GM06990 (cell line): Measurements from ENCODE around the gene PTPRD.

Source experiments
- DNase-seq: peaks from one replicate; pipeline ENCODE4 v3.0.0-alpha.2; 2011; ENCODE audit not compliant: insufficient read length; ENCODE audit errors: extremely low read depth
- H3K27me3 ChIP-seq: replicated peaks from 2 replicates; pipeline ENCODE4 v1.6.0; 2011; ENCODE audit warnings: low read length; ENCODE audit not compliant: control insufficient read depth, insufficient read depth
- H3K36me3 ChIP-seq: 2 replicates; pipeline ENCODE4 v1.5.1; 2011; ENCODE audit warnings: low read length; ENCODE audit not compliant: control insufficient read depth, insufficient read depth
- H3K4me3 ChIP-seq: replicated peaks from 2 replicates; pipeline ENCODE4 v1.5.1; 2011; ENCODE audit warnings: low read depth, mild to moderate bottlenecking, control low read depth, low read length
- CTCF ChIP-seq: IDR thresholded peaks from 2 replicates; pipeline ENCODE4 v1.5.1; 2011; ENCODE audit warnings: low read length, control low read depth, mild to moderate bottlenecking, inconsistent platforms; ENCODE audit not compliant: insufficient read depth, poor library complexity, severe bottlenecking

The PTPRD gene

GRCh38 chr9:9790216-9790872 is 822.5 kb downstream of the PTPRD start:
- no peaks in the 10 kb centered on the region for H3K36me3 ChIP-seq
- no peak overlapping the region for H3K4me3 ChIP-seq
- H3K27me3 ChIP-seq, result no peaks in the 10 kb centered on the region
- DNase-seq, result peak; percentile 1
- TF ChIP-seq CTCF, result peak; percentile 74

DNA sequence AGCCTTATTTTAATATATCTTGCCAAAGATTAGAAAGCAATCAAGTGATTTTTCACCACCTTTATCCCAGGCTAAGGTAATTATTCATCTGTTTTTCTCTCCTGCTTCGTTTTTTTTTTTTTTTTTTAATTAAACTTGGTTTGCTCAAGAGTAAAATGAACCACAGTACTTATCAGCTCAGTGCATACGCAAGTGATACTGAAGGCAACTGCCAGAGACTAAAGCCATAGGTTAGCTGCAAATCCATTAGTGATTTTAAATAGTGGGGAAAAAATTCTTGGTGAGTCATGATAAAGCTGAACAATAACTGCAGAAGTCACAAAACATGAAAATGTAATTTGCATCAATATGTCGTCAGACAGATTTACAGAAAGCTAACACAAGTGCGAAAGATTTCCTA is 829.1 kb downstream of the PTPRD start:
- H3K4me3 ChIP-seq, result no peak overlapping the region
- DNase-seq, result no peak
- TF ChIP-seq CTCF, result no peak
- no peaks in the 10 kb centered on the region for H3K27me3 ChIP-seq
- H3K36me3 ChIP-seq, result no peaks in the 10 kb centered on the region

- no peak for TF ChIP-seq CTCF
- no peak overlapping the region for H3K4me3 ChIP-seq
- no peaks in the 10 kb centered on the region for H3K27me3 ChIP-seq
- no peak for DNase-seq
- no peaks in the 10 kb centered on the region for H3K36me3 ChIP-seq
Observed at GRCh38 chr9:9783211-9783610, 829.6 kb downstream of the PTPRD start.

- DNase-seq, result no peak
- no peak for TF ChIP-seq CTCF
- no peak overlapping the region for H3K4me3 ChIP-seq
- H3K36me3 ChIP-seq, result no peaks in the 10 kb centered on the region
- no peaks in the 10 kb centered on the region for H3K27me3 ChIP-seq
Observed at GRCh38 chr9:9778293-9778692, 834.5 kb downstream of the PTPRD start.

- Histone ChIP-seq H3K4me3 (no peak overlapping the region), H3K36me3 (no peaks in the 10 kb centered on the region), H3K27me3 (no peaks in the 10 kb centered on the region)
- no peak for TF ChIP-seq CTCF
- DNase-seq, result no peak
Observed at GRCh38 chr9:9774471-9774870, 838.3 kb downstream of the PTPRD start.

- H3K27me3 ChIP-seq, result no peaks in the 10 kb centered on the region
- DNase-seq, result no peak
- TF ChIP-seq CTCF, result no peak
- no peak overlapping the region for H3K4me3 ChIP-seq
- H3K36me3 ChIP-seq, result no peaks in the 10 kb centered on the region
Observed at GRCh38 chr9:9771314-9771713, 841.5 kb downstream of the PTPRD start.
